CD4-positive, alpha-beta T cell treated with Interleukin-6 at 100 ng/mL for 8 hours (primary cell): Measurements from ENCODE around the gene WDR81.
"Not testable (repeated sequence)": the region's sequence is repeated elsewhere in the genome, so short reads cannot be mapped to it uniquely, and the experiment has no call there.

ENCODE experiments used
- DNase-seq: peaks from one replicate; pipeline ENCODE4 v3.0.0-alpha.2; 2020; ENCODE audit warnings: mixed read lengths, low spot score

The WDR81 gene

GRCh38 chr17:1713160-1713877 lies 11.2 kb upstream of the WDR81 start:
- no peak for DNase-seq

GRCh38 chr17:1713878-1714426 lies 10.6 kb upstream of the WDR81 start:
- DNase-seq, result no peak

- no peak for DNase-seq
These were observed 10.0 kb upstream of the WDR81 start for GRCh38 chr17:1714427-1714979.

- DNase-seq, result peak; percentile 40
These were observed 9.3 kb upstream of the WDR81 start for GRCh38 chr17:1714980-1715802.

GRCh38 chr17:1715803-1716075 lies 8.8 kb upstream of the WDR81 start:
- no peak for DNase-seq

GRCh38 chr17:1716076-1716911 lies 8.2 kb upstream of the WDR81 start:
- peak; percentile 100 for DNase-seq

- peak; percentile 88 for DNase-seq
These were observed 7.4 kb upstream of the WDR81 start for GRCh38 chr17:1716912-1717695.

GRCh38 chr17:1718362-1719165 lies 5.9 kb upstream of the WDR81 start:
- no peak for DNase-seq

GRCh38 chr17:1720856-1721386 lies 3.6 kb upstream of the WDR81 start:
- DNase-seq, result peak; percentile 69

- DNase-seq, result not testable (repeated sequence)
These were observed 2.5 kb upstream of the WDR81 start for GRCh38 chr17:1722022-1722421.

- DNase-seq, result no peak
These were observed 551 bp downstream of the WDR81 start for GRCh38 chr17:1724869-1725641.

- DNase-seq, result no peak
These were observed 1.4 kb downstream of the WDR81 start for GRCh38 chr17:1725642-1726511.

- DNase-seq, result no peak
These were observed 2.2 kb downstream of the WDR81 start for GRCh38 chr17:1726626-1727257.

- no peak for DNase-seq
These were observed 2.8 kb downstream of the WDR81 start for GRCh38 chr17:1727258-1727789.

GRCh38 chr17:1727876-1728630 lies 3.5 kb downstream of the WDR81 start:
- no peak for DNase-seq

GRCh38 chr17:1729966-1730325 lies 5.4 kb downstream of the WDR81 start:
- DNase-seq, result no peak
